Ovary (tissue), 3 donors: Measurements from ENCODE around the gene IL18R1.

Experiments used
- CTCF ChIP-seq, 3 donors: fragments of 450-650 bp in 2 of 3; fragments of 200-600 bp in 1 of 3; IDR thresholded peaks; one replicate each; pipeline versions ENCODE4 v1.5.1 to v1.8.0; 2016 to 2022; ENCODE audit warnings: antibody characterized with exemption in 3 of 3, mild to moderate bottlenecking in 1 of 3
- EP300 ChIP-seq: sonication (generic); formaldehyde crosslinking; IDR thresholded peaks from one replicate; pipeline ENCODE4 v1.6.1; 2017; ENCODE audit warnings: antibody characterized with exemption
- donor health status: DM: no; HTN: no; CAD: no.

DNA sequence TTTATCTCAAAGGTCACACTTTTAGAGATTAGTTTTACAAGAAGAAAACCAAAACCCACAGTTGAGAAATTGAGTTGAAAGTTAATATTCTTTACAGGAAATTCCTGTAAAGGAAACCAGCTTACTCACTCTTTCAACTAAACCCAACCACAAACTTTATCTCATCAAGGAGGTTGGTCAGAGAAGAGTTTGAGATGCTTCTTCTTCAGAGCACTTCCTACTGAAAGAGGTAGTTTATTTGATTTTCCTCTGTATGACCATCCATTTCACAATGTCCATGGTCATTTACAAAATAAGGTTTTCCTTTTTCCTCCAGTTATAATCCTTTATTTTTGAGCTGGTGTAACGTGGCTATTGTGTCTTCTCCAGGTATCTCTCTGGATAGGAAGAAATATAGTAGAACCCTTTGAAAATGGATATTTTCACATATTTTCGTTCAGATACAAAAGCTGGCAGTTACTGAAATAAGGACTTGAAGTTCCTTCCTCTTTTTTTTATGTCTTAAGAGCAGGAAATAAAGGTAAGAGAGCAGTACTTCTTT lies 62.9 kb downstream of the IL18R1 start:
- no peak for TF ChIP-seq CTCF (IDR thresholded peaks at IDR 0.05)
- no peak for TF ChIP-seq EP300
